Progenitor cell of endocrine pancreas (in vitro differentiated cells): Measurements from ENCODE around the gene KDM4B. TPM values are rescaled to one million over a fixed set of nuclear protein-coding genes. Genes with fewer than 3 reads are reported as not detected.
A peak's percentile ranks its signal among the peaks of the same experiment; 100 is the strongest.

Experiments used
- DNase-seq: peaks from one replicate; pipeline ENCODE4 v3.0.0; 2021; ENCODE audit warnings: low spot score; ENCODE audit not compliant: unreplicated experiment
- H3K27ac Mint-ChIP-seq: 2 replicates; pipeline ENCODE4 v1.8.0; 2021; ENCODE audit warnings: mild to moderate bottlenecking, moderate library complexity, mixed read lengths
- H3K27me3 Mint-ChIP-seq: 2 replicates; pipeline ENCODE4 v1.8.0; 2021; ENCODE audit warnings: mixed read lengths
- H3K36me3 Mint-ChIP-seq: 2 replicates; pipeline ENCODE4 v1.8.0; 2022; ENCODE audit warnings: mixed read lengths; ENCODE audit not compliant: insufficient read depth
- H3K4me1 Mint-ChIP-seq: 2 replicates; pipeline ENCODE4 v1.8.0; 2021; ENCODE audit warnings: low read depth, mixed read lengths
- H3K4me3 Mint-ChIP-seq: 2 replicates; pipeline ENCODE4 v1.8.0; 2021; ENCODE audit warnings: low read depth, mild to moderate bottlenecking, moderate library complexity, mixed read lengths
- H3K9me3 Mint-ChIP-seq: 2 replicates; pipeline ENCODE4 v1.8.0; 2021; ENCODE audit warnings: low read depth, mixed read lengths
- total RNA-seq: library from RNA; stranded (reverse); gene quantifications from 2 replicates; pipeline ENCODE4 v1.2.1, GENCODE V29; 2021
- TF ChIP-seq, protein P1 (sequence below): fragments of 200-600 bp; sonication (generic); IDR thresholded peaks from one replicate; pipeline ENCODE4 v1.5.0; 2021; ENCODE audit warnings: antibody characterized with exemption, mild to moderate bottlenecking; ENCODE audit not compliant: unreplicated experiment

KDM4B gene
- total RNA-seq, 1 donor from 2014 or later, result 59.6 TPM

DNA sequence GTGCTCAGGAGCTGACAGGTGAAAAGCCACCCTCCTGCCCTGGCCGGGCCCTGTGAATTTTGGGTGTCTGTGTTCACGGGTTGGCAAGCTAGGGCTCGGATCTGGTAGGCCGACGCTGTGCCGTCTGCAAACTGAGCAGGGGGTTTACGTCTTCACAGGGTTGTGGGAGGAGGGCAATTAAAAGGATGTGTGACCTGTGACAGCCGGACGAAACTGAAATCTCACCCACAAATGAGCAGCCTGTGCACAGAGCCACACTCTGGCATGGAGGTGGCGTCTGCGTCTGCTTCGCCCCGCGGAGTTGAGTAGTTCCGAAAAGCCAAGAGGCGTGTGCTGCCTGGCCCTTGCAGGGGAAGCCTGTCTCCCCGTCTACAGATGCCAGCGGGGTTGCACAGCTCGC, 117.3 kb downstream of the KDM4B start:
- Mint-ChIP-seq H3K36me3 (peaks cover 7% of the 10 kb centered on the region), H3K27me3 (no peaks in the 10 kb centered on the region), H3K4me1 (peaks cover 6% of the 10 kb centered on the region), H3K4me3 (no peak overlapping the region), H3K27ac (no peak overlapping the region), H3K9me3 (no peaks in the 10 kb centered on the region)
- no peak for DNase-seq
- TF ChIP-seq, protein P1, sequence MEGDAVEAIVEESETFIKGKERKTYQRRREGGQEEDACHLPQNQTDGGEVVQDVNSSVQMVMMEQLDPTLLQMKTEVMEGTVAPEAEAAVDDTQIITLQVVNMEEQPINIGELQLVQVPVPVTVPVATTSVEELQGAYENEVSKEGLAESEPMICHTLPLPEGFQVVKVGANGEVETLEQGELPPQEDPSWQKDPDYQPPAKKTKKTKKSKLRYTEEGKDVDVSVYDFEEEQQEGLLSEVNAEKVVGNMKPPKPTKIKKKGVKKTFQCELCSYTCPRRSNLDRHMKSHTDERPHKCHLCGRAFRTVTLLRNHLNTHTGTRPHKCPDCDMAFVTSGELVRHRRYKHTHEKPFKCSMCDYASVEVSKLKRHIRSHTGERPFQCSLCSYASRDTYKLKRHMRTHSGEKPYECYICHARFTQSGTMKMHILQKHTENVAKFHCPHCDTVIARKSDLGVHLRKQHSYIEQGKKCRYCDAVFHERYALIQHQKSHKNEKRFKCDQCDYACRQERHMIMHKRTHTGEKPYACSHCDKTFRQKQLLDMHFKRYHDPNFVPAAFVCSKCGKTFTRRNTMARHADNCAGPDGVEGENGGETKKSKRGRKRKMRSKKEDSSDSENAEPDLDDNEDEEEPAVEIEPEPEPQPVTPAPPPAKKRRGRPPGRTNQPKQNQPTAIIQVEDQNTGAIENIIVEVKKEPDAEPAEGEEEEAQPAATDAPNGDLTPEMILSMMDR, result no peak

GRCh38 chr19:5086725-5087439, 118.0 kb downstream of the KDM4B start:
- Mint-ChIP-seq H3K4me3 (no peak overlapping the region), H3K36me3 (peaks cover 7% of the 10 kb centered on the region), H3K4me1 (peaks cover 8% of the 10 kb centered on the region), H3K27ac (no peak overlapping the region), H3K9me3 (no peaks in the 10 kb centered on the region), H3K27me3 (no peaks in the 10 kb centered on the region)
- TF ChIP-seq, protein P1, result no peak
- no peak for DNase-seq

DNA sequence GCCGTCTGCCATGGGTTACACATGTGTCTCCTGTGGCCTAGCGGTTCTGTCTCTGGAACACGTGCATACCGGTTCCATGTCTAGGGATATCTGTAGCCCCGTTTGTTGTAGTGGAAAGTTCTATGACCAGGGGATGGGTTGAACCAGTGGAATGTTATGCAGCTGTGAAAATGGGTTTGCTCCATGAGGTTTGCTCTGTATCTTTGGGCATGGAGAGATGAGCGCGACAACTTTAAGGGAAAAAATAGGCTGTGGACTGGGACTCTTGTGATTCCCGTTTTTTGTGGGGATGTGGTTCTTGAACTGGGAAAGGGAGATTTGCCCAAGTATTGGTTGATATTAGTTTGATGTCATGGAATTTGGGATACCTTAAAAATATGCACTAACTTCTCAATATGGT, 120.4 kb downstream of the KDM4B start:
- TF ChIP-seq, protein P1, result no peak
- Mint-ChIP-seq H3K4me3 (no peak overlapping the region), H3K27ac (no peak overlapping the region), H3K9me3 (no peaks in the 10 kb centered on the region), H3K27me3 (no peaks in the 10 kb centered on the region), H3K36me3 (peaks cover 5% of the 10 kb centered on the region), H3K4me1 (peaks cover 15% of the 10 kb centered on the region)
- DNase-seq, result no peak

DNA sequence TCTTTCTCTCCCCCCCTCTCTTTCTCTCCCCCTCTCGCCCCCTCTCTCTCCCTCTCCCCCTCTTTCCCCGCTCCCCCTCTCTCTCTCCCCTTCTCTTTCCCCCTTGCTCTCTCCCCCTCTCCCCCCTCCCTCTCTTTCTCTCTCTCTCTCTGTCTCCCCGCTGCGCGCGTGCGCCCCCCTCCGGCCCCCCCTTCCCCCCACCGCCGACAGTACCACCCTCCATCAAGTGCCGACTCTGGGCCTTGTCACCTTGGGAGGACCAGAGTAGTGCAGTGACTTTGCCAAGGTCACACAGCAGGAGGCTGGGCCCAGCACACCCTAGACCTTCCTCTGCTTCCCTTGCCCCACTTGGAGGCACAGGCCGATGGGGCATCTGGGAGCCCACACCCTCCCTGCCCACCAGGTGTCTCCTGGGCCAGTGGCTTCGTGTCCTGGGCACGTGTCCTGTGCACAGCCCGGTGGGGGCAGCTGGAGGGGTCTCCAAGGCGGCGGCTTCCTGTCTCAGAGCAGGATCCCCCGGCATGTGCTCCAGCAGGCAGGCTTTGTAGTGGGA, 121.6 kb downstream of the KDM4B start:
- no peak for DNase-seq
- no peaks in the 10 kb centered on the region for H3K27me3 Mint-ChIP-seq
- peaks cover 4% of the 10 kb centered on the region for H3K36me3 Mint-ChIP-seq
- peaks cover 15% of the 10 kb centered on the region for H3K4me1 Mint-ChIP-seq
- H3K4me3 Mint-ChIP-seq, result no peak overlapping the region
- peak overlapping the region; percentile 74 for H3K27ac Mint-ChIP-seq
- TF ChIP-seq, protein P1, result no peak
- H3K9me3 Mint-ChIP-seq, result no peaks in the 10 kb centered on the region

GRCh38 chr19:5091018-5091683, 122.2 kb downstream of the KDM4B start:
- peak overlapping the region; percentile 74 for H3K27ac Mint-ChIP-seq
- no peaks in the 10 kb centered on the region for H3K27me3 Mint-ChIP-seq
- peaks cover 15% of the 10 kb centered on the region for H3K4me1 Mint-ChIP-seq
- no peaks in the 10 kb centered on the region for H3K9me3 Mint-ChIP-seq
- no peak for DNase-seq
- peaks cover 4% of the 10 kb centered on the region for H3K36me3 Mint-ChIP-seq
- no peak overlapping the region for H3K4me3 Mint-ChIP-seq
- TF ChIP-seq, protein P1, result no peak
